Left ventricle myocardium inferior (tissue), 1 donor: Measurements from ENCODE around the gene IL13RA2. TPM values are rescaled to one million over a fixed set of nuclear protein-coding genes. Genes with fewer than 3 reads are reported as not detected.

Source experiments
- DNase-seq: peaks from one replicate; pipeline ENCODE4 v3.0.0-alpha.2; 2020
- H3K27ac ChIP-seq: fragments of 200-600 bp; replicated peaks from 2 replicates; pipeline ENCODE4 v1.8.0; 2021
- H3K27me3 ChIP-seq: fragments of 200-600 bp; 2 replicates; pipeline ENCODE4 v1.8.0; 2021; ENCODE audit warnings: low read depth
- H3K36me3 ChIP-seq: fragments of 200-600 bp; 2 replicates; pipeline ENCODE4 v1.8.0; 2021
- H3K4me1 ChIP-seq: fragments of 200-600 bp; 2 replicates; pipeline ENCODE4 v1.8.0; 2021
- H3K4me3 ChIP-seq: fragments of 200-600 bp; 2 replicates; pipeline ENCODE4 v1.8.0; 2021; ENCODE audit warnings: mild to moderate bottlenecking, moderate library complexity
- H3K9me3 ChIP-seq: fragments of 200-600 bp; replicated peaks from 2 replicates; pipeline ENCODE4 v1.8.0; 2021
- CTCF ChIP-seq: fragments of 200-600 bp; IDR thresholded peaks from 2 replicates; pipeline ENCODE4 v1.8.0; 2021; ENCODE audit warnings: antibody characterized with exemption, mild to moderate bottlenecking, borderline replicate concordance
- intact Hi-C: fragments of 100-400 bp; cut with micrococcal nuclease; formaldehyde crosslinking; loops from one replicate; pipeline ENCODE4 v1.11.0; 2022
- total RNA-seq: library from RNA; stranded (reverse); fragmentation: NEBNext Ultra II Directional; extraction: Animal tissue kit (Norgen Biotek cat#: 25700); gene quantifications from one replicate; pipeline ENCODE4 v1.2.1, GENCODE V29; 2021
- donor health status: DM: no; HTN: yes; CAD: no; lungs with severe emphysema.

IL13RA2 gene
- total RNA-seq, 1 donor from 2014 or later: not detected

- TF ChIP-seq CTCF: no peak
- Histone ChIP-seq H3K36me3 (no peaks in the 10 kb centered on the region), H3K4me3 (no peak overlapping the region), H3K4me1 (peaks cover 7% of the 10 kb centered on the region), H3K27ac (no peak overlapping the region), H3K27me3 (no peaks in the 10 kb centered on the region), H3K9me3 (no peaks in the 10 kb centered on the region)
- intact Hi-C loops: no loop called here
- no peak for DNase-seq
Observed at GRCh38 chrX:115023139-115023538, 5.7 kb upstream of the IL13RA2 start.

- no peak for DNase-seq
- no peak for TF ChIP-seq CTCF
- H3K27me3 ChIP-seq: no peaks in the 10 kb centered on the region
- H3K4me3 ChIP-seq: no peak overlapping the region
- no peaks in the 10 kb centered on the region for H3K36me3 ChIP-seq
- no peak overlapping the region for H3K27ac ChIP-seq
- peaks cover 7% of the 10 kb centered on the region for H3K4me1 ChIP-seq
- no peaks in the 10 kb centered on the region for H3K9me3 ChIP-seq
- intact Hi-C loops: no loop called here
Observed at GRCh38 chrX:115021121-115021520, 3.7 kb upstream of the IL13RA2 start.

- no peaks in the 10 kb centered on the region for H3K36me3 ChIP-seq
- peaks cover 7% of the 10 kb centered on the region for H3K4me1 ChIP-seq
- no peak overlapping the region for H3K27ac ChIP-seq
- DNase-seq: no peak
- no peaks in the 10 kb centered on the region for H3K27me3 ChIP-seq
- no peak for TF ChIP-seq CTCF
- intact Hi-C loops: no loop called here
- H3K4me3 ChIP-seq: no peak overlapping the region
- no peaks in the 10 kb centered on the region for H3K9me3 ChIP-seq
Observed at GRCh38 chrX:115018944-115019343, 1.5 kb upstream of the IL13RA2 start.

- Histone ChIP-seq H3K27me3 (no peaks in the 10 kb centered on the region), H3K36me3 (no peaks in the 10 kb centered on the region), H3K27ac (no peak overlapping the region), H3K4me1 (peaks cover 4% of the 10 kb centered on the region), H3K9me3 (no peaks in the 10 kb centered on the region), H3K4me3 (no peak overlapping the region)
- no peak for DNase-seq
- no peak for TF ChIP-seq CTCF
- intact Hi-C loops: no loop called here
Observed at GRCh38 chrX:115018040-115018647, 728 bp upstream of the IL13RA2 start.

- Histone ChIP-seq H3K36me3 (no peaks in the 10 kb centered on the region), H3K4me1 (no peaks in the 10 kb centered on the region), H3K9me3 (no peaks in the 10 kb centered on the region), H3K27ac (no peak overlapping the region), H3K4me3 (no peak overlapping the region), H3K27me3 (no peaks in the 10 kb centered on the region)
- TF ChIP-seq CTCF: no peak
- DNase-seq: no peak
- intact Hi-C loops: no loop called here
Observed at GRCh38 chrX:115013705-115014104, 3.7 kb downstream of the IL13RA2 start.
